ENCODE results near the gene C1orf35. TPM values are rescaled to one million over a fixed set of nuclear protein-coding genes. Genes with fewer than 3 reads are reported as not detected.

The C1orf35 gene
- total RNA-seq, 4 donors from 2014 or later = 8.5 to 21.3 (median 18.1) TPM

DNA sequence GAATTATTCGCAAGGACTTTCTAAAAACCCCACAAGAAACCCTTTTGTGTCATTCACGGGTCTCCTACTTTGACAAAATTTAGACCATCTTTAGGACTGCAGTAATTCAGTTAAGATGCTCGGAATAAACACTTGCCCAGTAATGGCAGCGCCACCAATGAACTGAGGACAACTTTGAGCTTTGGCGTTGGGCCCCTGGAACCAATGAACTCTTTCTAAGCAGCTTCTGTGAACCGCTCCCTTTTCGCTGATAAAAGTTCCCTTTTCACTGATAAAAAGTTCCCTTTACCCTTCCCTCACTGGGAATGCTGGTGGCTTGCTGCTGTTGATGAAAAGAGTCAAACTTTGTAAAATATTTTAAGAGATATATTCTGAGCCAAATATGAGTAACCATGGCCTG lies 7.4 kb upstream of the C1orf35 start:
- H3K9me3 ChIP-seq = no peaks in the 10 kb centered on the region
- peak overlapping the region in 2 of 4 donors; percentile 94 to 96 for H3K27ac ChIP-seq
- H3K36me3 ChIP-seq = peaks cover 0 to 25% (median 6%) of the 10 kb centered on the region in 3 donors
- peak overlapping the region in 2 of 4 donors; percentile 82 to 95 for H3K4me3 ChIP-seq
- DNase-seq = no peak
- no peaks in the 10 kb centered on the region for H3K27me3 ChIP-seq
- H3K4me1 ChIP-seq = peaks cover 13 to 28% (median 19%) of the 10 kb centered on the region in 3 donors
- no peak for TF ChIP-seq POLR2A (IDR thresholded peaks at IDR 0.05)
- no peak for TF ChIP-seq CTCF (IDR thresholded peaks at IDR 0.05)
- 85 to 92% methylated on average over 7 of the region's 7 CpGs for WGBS, 2 donors
- intact Hi-C loops (cut with DNase I) = no loop called here

DNA sequence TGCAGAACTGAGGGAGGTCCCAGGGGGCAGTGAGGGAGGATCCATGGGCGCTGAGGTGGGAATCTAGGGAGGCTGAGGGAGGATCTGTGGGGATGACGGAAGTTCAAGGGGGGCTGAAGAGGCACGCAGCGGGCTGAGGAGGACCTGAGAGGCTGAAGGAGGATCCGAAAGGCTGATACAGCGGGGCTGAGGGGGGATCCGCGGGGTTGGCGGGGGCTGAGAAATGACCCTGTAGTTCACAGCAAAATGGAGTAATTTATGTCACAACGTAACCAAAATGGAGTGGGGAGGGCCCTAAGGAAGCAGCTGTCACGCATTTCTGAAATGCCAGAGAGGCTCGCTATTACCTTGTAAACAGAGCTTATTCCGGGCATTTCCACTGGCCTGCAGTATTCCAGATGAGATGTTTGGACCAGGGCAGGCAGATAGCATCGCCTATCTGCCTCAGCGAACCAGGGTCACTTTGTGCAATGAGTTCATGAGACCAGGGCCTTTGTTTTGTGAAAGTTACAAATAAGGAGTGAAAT lies 6.9 kb upstream of the C1orf35 start:
- no peaks in the 10 kb centered on the region for H3K27me3 ChIP-seq
- DNase-seq = no peak
- H3K9me3 ChIP-seq = no peaks in the 10 kb centered on the region
- no peak for TF ChIP-seq CTCF (IDR thresholded peaks at IDR 0.05)
- TF ChIP-seq POLR2A (IDR thresholded peaks at IDR 0.05) = no peak
- intact Hi-C loops (cut with DNase I) = loop anchor here (10.0 kb wide), 1 partner anchor 55 kb away; the partner anchor contains the start of gene IBA57
- peaks cover 0 to 29% (median 8%) of the 10 kb centered on the region in 3 donors for H3K36me3 ChIP-seq
- peak overlapping the region; percentile 73 to 95 (median 80) for H3K4me3 ChIP-seq
- peak overlapping the region; percentile 91 to 96 (median 92) for H3K27ac ChIP-seq
- peaks cover 13 to 28% (median 19%) of the 10 kb centered on the region in 3 donors for H3K4me1 ChIP-seq
- WGBS, 2 donors = 22 to 40% methylated on average over 13 to 15 of the region's 15 CpGs

- Histone ChIP-seq H3K36me3 (peaks cover 0 to 29% (median 8%) of the 10 kb centered on the region in 3 donors), H3K9me3 (no peaks in the 10 kb centered on the region), H3K4me3 (peak within 1 kb of the TSS; percentile 73 to 95 (median 80)), H3K27me3 (no peaks in the 10 kb centered on the region), H3K4me1 (peaks cover 13 to 31% (median 19%) of the 10 kb centered on the region in 3 donors), H3K27ac (peak within 1 kb of the TSS; percentile 91 to 96 (median 92))
- peak; percentile 89 for DNase-seq
- TF ChIP-seq POLR2A (IDR thresholded peaks at IDR 0.05) (peak in 3 of 4 donors; percentile 87 to 97 (median 87)), CTCF (IDR thresholded peaks at IDR 0.05) (peak in 2 of 6 experiments; percentile 5 to 45)
- intact Hi-C loops (cut with DNase I) = loop anchor here (10.0 kb wide), 1 partner anchor 55 kb away; the partner anchor contains the start of gene IBA57
- WGBS, 2 donors = 0% methylated on average over 14 to 21 of the region's 66 CpGs
Measured at GRCh38 chr1:228109073-228109961, 6.2 kb upstream of the C1orf35 start, which contains the start of gene MRPL55. TSS of gene MRPL55 (minus strand) at chr1:228109299. CDS start at chr1:228108260, 1,039 bp downstream.

DNA sequence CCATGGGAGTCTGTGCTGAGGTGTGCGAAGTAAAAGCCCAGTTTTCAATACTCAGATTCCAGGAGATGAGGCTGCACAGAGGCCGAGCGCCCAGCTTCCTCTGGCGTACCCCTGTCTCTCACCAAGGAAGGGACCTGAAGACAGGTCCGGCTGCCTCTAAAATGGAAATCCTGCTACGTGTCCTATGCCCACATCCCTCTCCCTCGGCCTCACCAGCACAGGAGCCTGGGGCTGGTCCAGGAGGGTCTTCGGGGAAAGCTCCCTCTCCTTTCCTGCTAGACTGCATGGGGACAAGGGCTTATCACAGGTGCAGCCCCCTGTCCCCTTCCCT lies 5.6 kb upstream of the C1orf35 start:
- Histone ChIP-seq H3K4me3 (peak overlapping the region; percentile 73 to 95 (median 80)), H3K4me1 (peaks cover 13 to 37% (median 19%) of the 10 kb centered on the region in 3 donors), H3K27me3 (no peaks in the 10 kb centered on the region), H3K9me3 (no peaks in the 10 kb centered on the region), H3K36me3 (peaks cover 0 to 29% (median 8%) of the 10 kb centered on the region in 3 donors), H3K27ac (peak overlapping the region; percentile 91 to 96 (median 92))
- no peak for TF ChIP-seq POLR2A (IDR thresholded peaks at IDR 0.05)
- no peak for TF ChIP-seq CTCF (IDR thresholded peaks at IDR 0.05)
- intact Hi-C loops (cut with DNase I) = loop anchor here (10.0 kb wide), 1 partner anchor 56 kb away; the partner anchor contains the start of gene IBA57
- no peak for DNase-seq
- WGBS, 2 donors = 0 to 7% methylated on average over 3 to 5 of the region's 8 CpGs
